RPMI7951 (cell line): ENCODE results near the gene VWDE. TPM values are rescaled to one million over a fixed set of nuclear protein-coding genes. Genes with fewer than 3 reads are reported as not detected.

Experiments used
- DNase-seq: peaks from one replicate; pipeline ENCODE4 v3.0.0-alpha.2; 2012; ENCODE audit warnings: low read depth
- total RNA-seq: library from RNA; depleted of rRNA; stranded (reverse); fragments of >200 nt; shearing (Covaris generic); gene quantifications from 2 replicates; pipeline ENCODE4 v1.2.3, GENCODE V29; 2014

Gene VWDE
- total RNA-seq, 1 experiment from 2014 or later = not detected

DNA sequence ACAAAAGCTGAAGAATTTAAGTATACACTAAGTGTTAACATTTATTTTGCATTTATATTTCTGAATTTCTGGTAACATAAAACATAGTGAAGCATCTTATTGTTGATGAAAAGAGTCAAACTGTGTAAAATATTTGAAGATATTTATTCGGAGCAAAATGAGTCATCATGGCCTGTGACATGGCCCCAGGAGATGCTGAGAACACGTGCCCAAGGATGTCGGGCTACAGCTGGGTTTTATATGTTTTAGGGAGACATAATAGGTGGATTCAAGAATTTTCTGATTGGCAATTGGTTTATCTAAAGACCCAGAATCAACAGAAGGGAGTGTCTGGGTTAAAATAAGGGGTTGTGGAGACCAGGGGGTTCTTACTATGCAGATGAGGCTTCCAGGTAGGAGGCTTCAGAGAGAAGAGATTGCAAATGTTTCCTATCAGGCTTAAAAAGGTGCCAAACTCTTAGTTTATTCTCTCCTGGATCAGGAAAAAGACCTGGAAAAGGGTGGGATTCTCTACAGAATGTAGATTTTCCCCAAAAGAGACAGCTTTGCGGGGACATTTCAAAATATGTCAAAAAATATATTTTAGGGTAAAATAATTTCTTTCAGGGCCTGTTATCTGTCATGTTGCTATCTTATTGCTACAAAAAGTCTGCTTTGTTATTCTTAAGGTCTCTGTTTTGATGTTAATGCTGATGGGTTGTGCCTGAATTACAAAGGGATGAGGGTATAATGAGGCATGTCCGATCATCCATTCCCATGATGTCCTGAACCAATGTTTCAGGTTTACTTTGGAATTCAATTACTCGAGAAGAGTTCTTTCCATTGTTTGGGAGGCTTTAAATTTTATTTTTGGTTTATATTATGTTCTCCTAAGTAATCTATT is 74.5 kb downstream of the VWDE start:
- no peak for DNase-seq

DNA sequence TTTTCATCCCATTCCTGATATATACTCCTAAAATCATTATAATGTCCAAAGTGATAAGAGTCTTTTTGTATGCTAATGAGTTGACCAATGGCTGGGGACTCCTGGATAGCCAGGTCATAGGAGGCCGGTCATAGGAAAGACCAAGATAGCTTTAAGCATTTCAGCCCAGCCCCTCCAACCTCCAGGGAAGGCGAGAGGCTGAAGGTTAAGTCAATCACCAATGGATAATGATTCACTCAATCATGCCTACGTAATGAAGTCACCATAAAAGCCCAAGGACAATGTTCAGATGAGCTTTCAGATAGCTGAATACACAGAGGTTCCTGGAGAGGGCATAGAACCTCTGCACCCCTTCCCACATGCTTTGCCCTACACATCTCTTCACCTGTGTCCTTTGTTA is 75.7 kb downstream of the VWDE start:
- no peak for DNase-seq

GRCh38 chr7:12325646-12326045 is 78.0 kb downstream of the VWDE start:
- no peak for DNase-seq

GRCh38 chr7:12323415-12323814 is 80.2 kb downstream of the VWDE start:
- no peak for DNase-seq

- DNase-seq = no peak
Measured at GRCh38 chr7:12322903-12323300, 80.8 kb downstream of the VWDE start.

- DNase-seq = no peak
Measured at GRCh38 chr7:12322284-12322902, 81.3 kb downstream of the VWDE start.

DNA sequence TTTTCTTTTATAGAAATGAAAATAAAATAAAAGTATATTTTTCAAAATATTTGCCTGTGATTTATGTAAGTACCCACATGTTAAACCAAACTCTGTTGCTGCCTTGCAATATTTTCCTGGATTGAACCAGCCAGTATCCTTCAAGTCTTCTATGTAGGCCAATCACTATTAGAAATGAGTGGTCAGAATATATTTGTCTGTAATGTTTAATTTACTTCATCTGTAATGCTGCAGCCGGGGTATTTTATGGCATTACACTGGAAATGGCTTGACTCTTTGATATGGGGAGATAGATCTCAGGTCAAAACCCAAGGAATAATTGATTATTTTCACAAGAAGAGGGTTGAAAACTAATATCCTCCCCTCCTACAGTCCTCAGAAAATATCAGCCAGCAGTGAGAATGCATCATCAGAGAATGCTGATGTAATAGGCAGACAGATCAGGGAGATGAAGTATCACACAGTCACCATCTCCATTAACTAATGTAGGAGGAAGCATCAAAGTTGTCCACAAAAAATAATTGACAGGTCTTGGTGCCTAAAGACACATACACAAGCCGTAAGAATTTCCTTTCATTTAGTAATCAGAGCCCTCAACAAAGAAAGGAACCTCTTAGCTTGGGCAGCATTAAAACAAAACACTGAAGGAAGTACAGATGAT is 82.5 kb downstream of the VWDE start:
- no peak for DNase-seq

DNA sequence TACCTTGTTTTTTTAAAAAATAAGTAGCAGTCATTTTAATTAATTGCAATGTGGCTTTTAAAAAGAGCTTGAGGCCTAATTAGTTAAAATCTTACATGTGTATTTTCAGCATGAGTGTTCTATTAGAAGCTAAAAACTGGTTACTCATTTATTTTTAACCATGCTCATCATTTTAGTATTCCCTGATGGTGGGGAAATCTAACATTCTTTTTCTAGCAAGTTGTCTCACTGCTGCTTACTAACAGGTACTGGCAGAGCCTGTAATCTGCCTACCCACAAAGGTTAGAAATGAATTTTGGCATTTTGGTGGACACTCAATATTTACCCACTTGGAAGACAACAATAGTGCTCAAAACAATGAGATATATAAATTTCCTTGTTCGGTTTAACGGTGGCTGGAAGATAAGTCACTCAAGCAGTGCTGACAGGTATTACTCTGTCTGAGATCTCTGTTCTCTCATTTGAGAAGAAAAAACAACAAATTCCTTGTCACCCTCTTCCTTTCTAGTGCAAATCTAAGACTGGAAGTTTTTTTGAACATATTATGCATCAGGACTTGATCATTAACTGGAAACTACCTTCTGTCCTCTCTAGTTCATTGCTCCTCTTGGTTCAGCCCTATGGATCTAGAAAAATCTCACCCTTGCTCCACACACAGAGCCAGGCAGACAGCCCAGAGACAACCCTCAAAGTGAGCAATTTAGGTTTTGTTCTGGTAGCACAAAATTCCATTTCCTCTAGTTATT is 83.3 kb downstream of the VWDE start:
- no peak for DNase-seq

DNA sequence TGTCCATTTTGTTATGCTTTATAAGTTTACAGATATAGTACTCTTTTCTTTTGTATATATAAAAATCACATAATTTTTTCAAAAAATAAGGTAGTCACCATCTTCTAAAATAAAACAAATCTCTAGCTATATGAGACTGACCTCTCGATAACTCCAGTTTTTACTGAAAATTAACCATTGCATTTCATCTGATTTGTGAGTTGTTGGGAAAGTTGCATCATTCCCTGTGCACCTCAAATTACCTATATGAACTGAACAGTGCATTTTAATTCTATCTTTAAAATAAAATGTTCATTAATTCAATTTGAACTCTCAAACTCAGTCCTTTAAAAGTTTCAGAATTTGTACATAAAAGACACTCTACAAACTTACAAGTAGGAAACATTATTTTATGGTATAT is 86.0 kb downstream of the VWDE start:
- DNase-seq = no peak

DNA sequence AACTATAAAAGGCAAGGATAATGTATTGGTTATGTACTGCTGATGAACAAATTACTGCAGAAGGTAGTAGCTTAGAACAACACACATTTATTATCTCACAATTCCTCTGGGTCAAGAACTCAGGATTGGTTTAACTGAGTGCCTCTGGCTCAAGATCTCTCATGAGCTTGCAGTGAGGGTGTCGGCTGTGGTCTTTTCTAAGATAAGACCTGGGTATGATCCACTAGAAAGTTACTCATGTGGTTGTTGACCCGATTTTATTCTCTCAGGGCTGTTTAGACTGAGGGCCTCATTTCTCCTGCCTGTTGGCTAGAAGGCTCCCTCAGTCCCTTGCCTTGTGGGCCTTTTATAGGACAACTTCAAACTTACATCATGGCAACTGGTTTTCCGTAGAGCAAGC is 86.7 kb downstream of the VWDE start:
- DNase-seq = no peak

- DNase-seq = no peak
Measured at GRCh38 chr7:12315049-12315448, 88.6 kb downstream of the VWDE start.

DNA sequence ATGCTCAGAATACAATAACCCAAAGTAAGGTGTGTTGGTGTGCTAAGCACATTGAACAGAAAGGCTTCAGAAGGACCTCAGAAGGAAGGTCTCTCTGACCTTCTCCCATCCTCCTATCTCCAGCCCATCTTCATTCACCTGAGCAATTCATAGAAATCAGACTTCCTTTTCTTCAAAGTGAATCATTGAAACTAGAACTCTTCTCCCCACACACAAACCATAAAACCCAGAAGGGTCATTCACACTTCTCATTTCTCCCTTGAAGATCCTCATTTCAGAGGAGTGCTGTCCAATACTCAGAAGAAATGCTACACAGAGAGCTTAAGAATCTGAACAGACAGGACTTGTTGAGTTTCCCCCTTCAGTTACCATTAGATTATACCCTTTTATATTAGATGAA is 89.5 kb downstream of the VWDE start:
- DNase-seq = no peak

DNA sequence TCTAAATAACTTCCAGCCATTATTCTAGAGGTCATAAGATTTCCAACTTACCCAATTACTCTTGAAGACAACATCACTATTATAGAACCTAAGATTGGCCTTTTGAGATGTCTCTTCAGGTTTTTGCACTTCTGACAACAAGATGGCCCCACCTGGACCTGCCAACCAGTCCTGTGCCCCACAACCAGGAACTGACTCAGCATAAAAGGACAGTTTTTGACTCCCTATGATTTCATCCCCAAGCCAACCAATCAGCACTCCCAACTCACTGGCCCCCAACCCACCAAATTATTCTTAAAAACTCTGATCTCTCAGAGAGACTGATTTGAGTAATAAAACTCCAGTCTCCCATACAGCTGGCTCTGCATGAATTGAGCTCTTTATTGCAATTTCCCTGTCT is 98.2 kb downstream of the VWDE start:
- no peak for DNase-seq

- DNase-seq = no peak
Measured at GRCh38 chr7:12303495-12303894, 100.2 kb downstream of the VWDE start.

DNA sequence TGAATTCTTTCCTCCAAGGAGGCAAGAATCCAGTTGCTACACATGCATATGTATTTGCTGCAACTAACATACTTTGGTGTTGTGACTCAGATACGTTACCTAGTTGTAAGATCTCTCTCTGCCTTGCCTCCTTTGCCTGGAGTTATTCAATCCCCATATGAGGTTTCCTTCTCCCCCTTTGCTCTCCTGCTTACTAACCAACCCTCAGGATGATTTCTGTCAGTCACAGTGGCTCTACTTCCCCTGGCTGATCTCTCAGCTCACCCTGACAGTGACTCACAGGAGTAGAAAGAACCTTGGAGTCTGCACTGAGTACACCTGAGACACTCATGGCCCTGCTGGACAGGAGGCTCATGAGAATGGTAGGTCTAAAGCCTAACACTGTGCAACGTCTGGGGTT is 100.6 kb downstream of the VWDE start:
- no peak for DNase-seq

DNA sequence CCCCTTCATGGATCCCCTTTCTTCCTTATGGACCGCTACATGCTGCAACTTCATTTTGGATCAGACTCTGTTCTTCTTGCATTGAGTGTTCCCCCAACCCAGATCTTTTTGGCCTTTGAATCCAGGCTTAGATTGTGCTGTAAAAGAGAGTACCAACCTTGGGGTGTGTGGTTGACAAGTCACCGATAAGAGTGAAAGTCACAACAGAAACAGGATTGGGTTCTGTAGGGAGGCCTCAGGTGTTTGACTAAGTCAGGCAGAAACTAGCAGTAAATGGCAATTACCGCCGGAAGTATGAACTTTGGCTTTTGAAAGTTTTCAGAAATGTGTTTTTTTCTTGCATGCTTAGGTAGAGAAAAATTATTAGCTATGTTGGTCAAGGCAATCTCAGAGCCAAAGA is 103.2 kb downstream of the VWDE start:
- DNase-seq = no peak

- no peak for DNase-seq
Measured at GRCh38 chr7:12299367-12299766, 104.3 kb downstream of the VWDE start.

- no peak for DNase-seq
Measured at GRCh38 chr7:12297283-12298108, 106.2 kb downstream of the VWDE start.

DNA sequence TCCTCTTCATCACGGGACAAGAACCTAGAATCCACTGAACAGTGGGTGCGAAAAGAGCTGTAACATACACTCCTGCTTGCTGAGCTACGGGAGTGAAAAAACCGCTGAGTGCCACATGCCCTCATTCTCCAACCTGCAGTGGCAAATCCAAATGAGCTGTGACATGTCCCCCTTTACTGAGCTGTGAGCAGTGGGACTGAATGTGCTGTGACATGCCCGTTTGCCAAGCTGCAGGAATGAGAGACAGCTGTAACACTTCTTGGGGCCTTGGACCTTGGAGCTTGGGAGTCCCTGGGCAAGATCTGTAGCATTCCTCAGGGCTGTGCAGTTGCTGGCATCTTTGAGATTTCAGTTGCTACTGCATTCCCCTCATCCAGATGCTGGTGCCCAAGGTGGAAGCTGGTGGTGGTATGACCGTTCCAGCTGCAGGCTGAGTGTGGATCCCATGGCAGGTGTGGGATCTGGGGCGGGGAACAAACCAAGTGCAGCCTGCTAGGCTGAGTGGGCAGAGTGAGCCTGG is 107.6 kb downstream of the VWDE start:
- no peak for DNase-seq

DNA sequence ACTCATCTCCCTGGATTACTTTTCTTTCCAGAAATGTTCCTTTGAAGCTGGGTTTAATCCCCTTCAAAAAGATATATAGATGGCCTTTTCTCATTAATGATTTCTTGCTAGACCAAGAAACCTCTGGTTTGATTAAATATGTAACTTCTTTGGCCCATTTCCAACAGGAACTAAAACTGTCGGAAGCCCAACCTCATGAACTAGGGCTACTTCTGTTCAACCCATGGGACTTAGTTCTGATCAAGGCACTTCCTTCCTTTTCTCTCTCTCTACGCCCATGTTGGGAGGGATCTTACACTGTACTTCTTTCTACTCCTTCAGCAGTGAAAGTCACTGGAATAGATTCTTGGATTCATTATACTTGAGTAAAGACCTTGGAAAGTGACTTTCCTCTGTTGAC is 109.0 kb downstream of the VWDE start:
- no peak for DNase-seq

- no peak for DNase-seq
Measured at GRCh38 chr7:12291870-12292269, 111.8 kb downstream of the VWDE start.
